Activated CD4-positive, CD25-positive, alpha-beta regulatory T cell (primary cell): ENCODE measurements around the gene KRT13.

Source experiments
- DNase-seq, 4 experiments: peaks; one replicate each; lab custom pipeline; 2025; lab: John Stamatoyannopoulos, UW

The KRT13 gene

GRCh38 chr17:41537614-41537954, 32.2 kb upstream of the KRT13 start:
- DNase-seq, result no peak

GRCh38 chr17:41536741-41537613, 31.6 kb upstream of the KRT13 start:
- no peak for DNase-seq

GRCh38 chr17:41535764-41536481, 30.5 kb upstream of the KRT13 start:
- DNase-seq, result no peak

GRCh38 chr17:41534899-41535546, 29.6 kb upstream of the KRT13 start:
- no peak for DNase-seq

GRCh38 chr17:41533613-41534012, 28.2 kb upstream of the KRT13 start:
- no peak for DNase-seq

- no peak for DNase-seq
These were observed 27.6 kb upstream of the KRT13 start for GRCh38 chr17:41532947-41533570.

GRCh38 chr17:41531993-41532392, 26.6 kb upstream of the KRT13 start:
- no peak for DNase-seq

- DNase-seq, result no peak
These were observed 24.9 kb upstream of the KRT13 start for GRCh38 chr17:41530062-41531048.

- no peak for DNase-seq
These were observed 24.1 kb upstream of the KRT13 start for GRCh38 chr17:41529491-41529915.

- DNase-seq, result no peak
These were observed 23.5 kb upstream of the KRT13 start for GRCh38 chr17:41528959-41529353.

- no peak for DNase-seq
These were observed 21.9 kb upstream of the KRT13 start for GRCh38 chr17:41527063-41528023.

- DNase-seq, result no peak
These were observed 18.8 kb upstream of the KRT13 start for GRCh38 chr17:41524261-41524660.

- DNase-seq, result no peak
These were observed 18.4 kb upstream of the KRT13 start for GRCh38 chr17:41523787-41524186.

GRCh38 chr17:41523225-41523593, 17.8 kb upstream of the KRT13 start:
- DNase-seq, result no peak

- no peak for DNase-seq
These were observed 17.2 kb upstream of the KRT13 start for GRCh38 chr17:41522301-41523224.

- DNase-seq, result no peak
These were observed 16.3 kb upstream of the KRT13 start for GRCh38 chr17:41521574-41522261.

GRCh38 chr17:41520821-41521521, 15.6 kb upstream of the KRT13 start:
- DNase-seq, result no peak
